Daoy (cell line): ENCODE data around the gene ERP27. TPM values are rescaled to one million over a fixed set of nuclear protein-coding genes. Genes with fewer than 3 reads are reported as not detected.

ENCODE experiments used
- DNase-seq: peaks from one replicate; pipeline ENCODE4 v3.0.0-alpha.2; 2015; ENCODE audit warnings: low read depth
- total RNA-seq: library from RNA; depleted of rRNA; stranded (reverse); fragments of >200 nt; shearing (Covaris generic); gene quantifications from 2 replicates; pipeline ENCODE4 v1.2.3, GENCODE V29; 2014

ERP27 gene
- total RNA-seq, 1 experiment from 2014 or later = not detected

DNA sequence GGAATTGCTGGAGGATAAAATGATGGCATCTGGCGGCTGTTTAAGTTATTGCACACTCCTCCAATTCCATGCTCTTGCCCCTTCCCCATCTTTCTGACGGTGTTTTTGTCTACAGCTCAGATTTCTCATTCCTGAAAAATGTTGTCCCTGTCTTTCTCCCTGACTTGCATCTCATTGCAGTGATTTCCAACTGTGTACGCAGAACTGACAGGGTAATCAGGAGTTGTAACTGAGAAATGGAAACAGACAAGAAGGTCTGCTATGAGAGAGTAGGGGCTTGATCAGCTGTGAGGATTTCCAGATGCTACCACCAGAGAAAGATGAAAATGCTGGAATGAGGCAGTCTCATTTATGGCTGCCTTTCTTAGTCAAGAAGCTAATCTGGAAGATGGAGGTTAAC, 1.3 kb downstream of the ERP27 start:
- no peak for DNase-seq

- DNase-seq = peak; percentile 23
These were observed 2.0 kb downstream of the ERP27 start for GRCh38 chr12:14936224-14936861.

GRCh38 chr12:14935031-14935430, 3.3 kb downstream of the ERP27 start:
- DNase-seq = no peak

GRCh38 chr12:14934511-14934910, 3.8 kb downstream of the ERP27 start:
- DNase-seq = no peak

- no peak for DNase-seq
These were observed 6.4 kb downstream of the ERP27 start for GRCh38 chr12:14931791-14932560.

- DNase-seq = no peak
These were observed 7.0 kb downstream of the ERP27 start for GRCh38 chr12:14931359-14931758.

- no peak for DNase-seq
These were observed 8.0 kb downstream of the ERP27 start for GRCh38 chr12:14930299-14930698.

- no peak for DNase-seq
These were observed 9.4 kb downstream of the ERP27 start for GRCh38 chr12:14928931-14929330.

DNA sequence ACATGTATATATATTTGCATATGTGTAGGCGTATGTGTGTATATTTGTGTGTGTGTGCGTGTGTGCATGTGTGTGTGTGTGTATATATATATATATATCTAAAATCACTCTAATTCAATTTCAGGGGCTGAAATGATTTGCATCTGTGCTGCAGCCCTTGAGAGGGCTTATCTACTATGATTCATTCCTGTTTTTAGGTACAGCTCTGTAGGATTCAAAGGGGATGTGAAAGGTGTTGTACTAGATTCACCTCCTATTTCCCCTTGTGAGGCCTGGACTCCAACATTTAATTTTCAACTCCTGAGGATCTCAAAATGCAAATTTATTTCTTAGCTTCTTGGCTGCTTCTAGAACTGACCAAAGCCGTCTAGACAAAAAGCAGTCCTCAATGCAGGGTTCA, 11.1 kb downstream of the ERP27 start:
- no peak for DNase-seq

DNA sequence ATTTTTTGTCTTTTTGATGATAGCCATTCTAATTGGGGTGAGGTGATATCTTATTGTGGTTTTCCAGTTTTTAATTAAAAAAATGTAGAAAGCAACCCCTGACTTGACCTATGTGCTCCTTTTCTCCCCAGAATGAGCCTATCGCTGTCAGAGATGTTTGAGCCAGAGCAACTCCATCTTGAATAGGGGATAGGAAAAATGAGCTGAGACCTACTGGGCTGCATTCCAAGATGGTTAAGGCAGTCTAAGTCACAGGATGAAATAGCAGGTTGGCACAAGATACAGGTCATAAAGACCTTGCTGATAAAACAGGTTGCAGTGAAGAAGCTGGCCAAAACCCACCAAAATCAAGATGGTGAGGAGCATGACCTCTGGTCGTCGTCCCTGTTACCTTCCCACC, 13.8 kb downstream of the ERP27 start:
- no peak for DNase-seq

GRCh38 chr12:14923944-14924343, 14.4 kb downstream of the ERP27 start:
- DNase-seq = no peak

DNA sequence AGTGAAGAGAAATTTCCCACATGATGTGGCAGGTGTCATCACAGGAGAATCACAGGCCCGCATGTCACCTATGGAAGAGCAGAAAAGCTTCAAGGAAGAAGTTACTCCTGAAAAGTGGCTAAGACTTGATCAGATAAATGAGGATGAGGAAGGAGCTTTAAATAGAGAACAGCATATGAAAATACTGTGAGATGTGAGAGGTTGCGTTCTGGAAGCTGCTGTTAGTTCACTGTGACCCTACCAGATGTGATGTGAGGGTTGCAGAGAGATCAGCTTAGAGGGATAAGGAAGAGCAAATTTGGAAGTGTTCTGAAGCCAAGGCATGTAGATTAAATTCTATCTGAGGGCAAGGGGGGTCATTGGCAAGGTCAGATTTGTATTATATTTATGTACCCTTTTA, 17.1 kb downstream of the ERP27 start:
- DNase-seq = no peak

- no peak for DNase-seq
These were observed 17.7 kb downstream of the ERP27 start for GRCh38 chr12:14920475-14921126.

GRCh38 chr12:14919455-14919854, 18.9 kb downstream of the ERP27 start:
- no peak for DNase-seq

DNA sequence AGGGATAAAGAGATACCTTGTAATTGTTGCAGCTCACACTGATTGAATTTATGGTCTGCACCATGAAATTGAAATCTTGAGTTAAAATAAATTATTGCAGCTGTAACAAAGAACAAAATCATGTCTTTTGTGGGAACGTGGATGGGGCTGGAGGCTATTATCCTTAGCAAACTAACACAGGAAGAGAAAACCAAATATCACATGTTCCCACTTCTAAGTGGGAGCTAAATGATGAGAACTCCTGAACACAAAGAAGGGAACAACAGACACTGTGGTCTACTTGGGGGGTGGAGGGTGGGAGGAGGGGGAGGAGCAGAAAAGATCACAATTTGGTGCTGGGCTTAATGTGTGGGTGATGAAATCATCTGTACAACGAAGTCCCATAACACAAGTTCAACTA, 22.6 kb downstream of the ERP27 start:
- no peak for DNase-seq

GRCh38 chr12:14913381-14913781, 25.0 kb downstream of the ERP27 start:
- no peak for DNase-seq

- DNase-seq = no peak
These were observed 27.2 kb downstream of the ERP27 start for GRCh38 chr12:14911131-14911530.

DNA sequence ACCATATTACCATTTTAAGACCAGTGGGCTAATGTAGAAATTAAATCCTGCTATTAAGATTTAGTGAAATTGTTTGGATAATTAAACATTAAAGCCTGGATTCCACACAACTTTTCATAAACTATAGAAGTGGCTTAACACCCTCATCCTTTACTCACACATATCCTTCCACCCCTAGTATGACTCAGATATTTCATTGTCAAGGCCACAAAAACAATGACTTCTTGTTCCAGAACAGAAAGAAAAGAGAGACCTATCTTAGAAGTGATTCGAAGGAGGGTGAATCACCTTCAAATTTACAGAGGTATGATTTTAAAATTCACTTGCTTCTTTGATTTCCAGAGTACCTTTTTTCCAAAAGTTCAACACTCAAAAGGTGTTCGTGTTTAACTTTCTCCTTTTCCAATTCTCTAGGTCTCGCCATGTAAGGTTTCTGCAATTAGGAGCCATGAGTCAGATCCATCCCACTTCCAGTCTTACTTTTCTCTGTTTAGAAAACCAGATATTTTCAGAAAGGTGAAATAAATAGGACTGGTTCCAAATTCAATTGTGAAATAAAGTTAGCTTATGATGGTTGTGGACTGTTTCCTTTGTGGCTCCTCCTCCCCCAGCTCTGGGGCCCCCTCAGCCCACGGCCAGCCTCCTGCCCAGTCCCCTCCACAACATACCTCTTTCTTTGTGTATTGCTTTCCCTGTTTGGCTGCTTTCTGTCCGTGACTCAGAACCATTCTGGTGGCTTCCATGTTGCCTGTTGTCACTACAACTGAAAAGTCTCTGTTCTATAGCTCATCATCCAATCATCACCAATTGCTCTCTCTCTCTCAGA, 28.0 kb downstream of the ERP27 start:
- peak; percentile 72 for DNase-seq

DNA sequence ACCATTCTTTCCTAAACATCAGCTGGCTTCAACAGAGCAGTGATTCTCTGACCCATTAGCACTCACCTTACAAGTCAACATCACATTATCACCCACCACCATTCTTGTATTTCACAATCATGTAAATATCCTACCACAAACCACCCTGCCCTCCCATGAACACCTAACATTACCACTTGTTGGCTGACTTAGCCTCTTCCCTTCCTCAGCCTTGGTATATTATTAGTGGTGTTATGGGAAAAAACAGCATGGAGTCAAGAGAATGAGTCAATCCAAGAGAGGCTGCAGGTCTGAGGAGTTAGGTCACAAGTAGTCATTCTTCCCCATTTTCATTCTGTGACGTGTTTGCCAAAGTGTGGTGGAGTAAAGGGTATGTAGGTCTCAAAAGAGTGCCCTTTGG, 30.4 kb downstream of the ERP27 start:
- peak; percentile 14 for DNase-seq

DNA sequence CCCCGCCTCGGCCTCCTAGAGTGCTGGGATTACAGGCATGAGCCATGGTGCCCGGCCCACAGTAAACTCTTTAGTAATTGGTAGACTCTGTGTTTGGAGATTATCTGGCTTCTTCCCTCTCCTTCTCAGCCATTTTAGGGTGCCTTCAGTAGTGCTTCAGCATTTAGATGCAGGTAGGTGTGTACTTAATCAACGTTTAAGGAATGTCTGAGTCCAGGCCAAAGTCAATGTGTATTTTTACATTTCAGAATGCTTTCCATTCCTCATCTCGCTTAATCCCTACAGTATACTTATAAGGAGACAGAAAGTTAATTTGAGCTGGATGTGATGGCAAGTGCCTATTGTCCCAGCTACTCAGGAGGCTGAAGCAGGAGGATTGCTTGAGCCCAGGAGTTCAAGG, 32.2 kb downstream of the ERP27 start:
- no peak for DNase-seq

DNA sequence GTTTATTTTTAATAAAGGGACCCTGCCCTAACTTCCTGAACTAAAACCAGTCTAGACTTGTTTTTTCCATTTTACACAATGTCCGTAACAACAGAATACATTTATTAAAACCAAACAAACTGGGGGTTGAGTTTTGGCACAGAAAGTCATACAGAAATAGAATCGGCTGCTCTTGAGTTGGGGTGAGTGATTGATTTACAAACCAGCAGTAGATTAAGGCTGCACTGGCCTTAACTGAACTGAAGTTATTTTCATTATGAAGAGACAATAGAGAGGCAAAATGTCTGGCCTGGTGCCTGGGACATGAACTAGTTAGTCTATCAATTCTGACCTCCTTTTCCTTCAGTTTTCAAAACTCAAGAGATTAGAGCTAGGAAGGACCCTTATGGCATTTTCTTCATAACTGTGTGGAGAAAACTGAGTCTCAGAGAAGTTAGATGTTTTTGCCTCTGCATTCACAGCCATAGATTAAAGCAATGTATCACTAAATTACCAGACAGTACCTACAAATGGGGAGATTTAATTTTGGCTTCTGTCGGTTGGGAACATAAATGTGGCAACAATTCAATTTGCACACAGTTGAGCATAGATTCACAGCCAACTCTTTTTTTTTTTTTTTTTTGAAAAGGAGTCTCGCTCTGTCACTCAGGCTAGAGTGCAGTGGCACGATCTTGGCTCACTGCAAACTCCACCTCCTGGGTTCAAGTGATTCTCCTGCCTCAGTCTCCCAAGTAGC, 32.9 kb downstream of the ERP27 start:
- DNase-seq = no peak
